NT2/D1 (cell line): Measurements from ENCODE around the gene SPOCK1.

Experiments used
- SUZ12 ChIP-seq: IDR thresholded peaks from 2 replicates; pipeline ENCODE4 v1.6.1; 2011; ENCODE audit not compliant: insufficient read length, insufficient read depth; ENCODE audit errors: extremely low read depth
- ZNF274 ChIP-seq: IDR thresholded peaks from 2 replicates; pipeline ENCODE4 v1.6.1; 2011; ENCODE audit warnings: mild to moderate bottlenecking, low read depth, low read length

- TF ChIP-seq ZNF274 (no peak), SUZ12 (no peak)
These were observed 195.6 kb downstream of the SPOCK1 start for GRCh38 chr5:137303509-137303908.
